Liver (tissue), 9 donors: ENCODE data around the gene MRC2. TPM values are rescaled to one million over a fixed set of nuclear protein-coding genes. Genes with fewer than 3 reads are reported as not detected.

ENCODE experiments used
- DNase-seq: peaks from one replicate; pipeline ENCODE4 v3.0.0-alpha.2; 2017; ENCODE audit warnings: low spot score
- H3K27ac ChIP-seq, 2 donors: one replicate each; pipeline ENCODE4 v1.7.0; 2013; ENCODE audit warnings: inconsistent platforms in 2 of 2, low read length in 2 of 2, control low read depth in 1 of 2, low read depth in 1 of 2, mild to moderate bottlenecking in 1 of 2
- H3K27me3 ChIP-seq, 4 donors: one replicate each; pipeline versions ENCODE4 v1.6.1 to v1.7.0; 2013; ENCODE audit warnings: low read length in 3 of 4, inconsistent platforms in 1 of 4, mild to moderate bottlenecking in 1 of 4, moderate library complexity in 1 of 4; ENCODE audit not compliant: control insufficient read depth in 4 of 4, insufficient read depth in 4 of 4
- H3K36me3 ChIP-seq, 4 donors: one replicate each; pipeline versions ENCODE4 v1.6.1 to v1.7.0; 2013; ENCODE audit warnings: low read length in 3 of 4, mild to moderate bottlenecking in 3 of 4, low read depth in 1 of 4, moderate library complexity in 1 of 4; ENCODE audit not compliant: control insufficient read depth in 4 of 4, insufficient read depth in 3 of 4
- H3K4me1 ChIP-seq, 4 donors: one replicate each; pipeline versions ENCODE4 v1.6.1 to v1.7.0; 2013; ENCODE audit warnings: low read length in 3 of 4, mild to moderate bottlenecking in 3 of 4, moderate library complexity in 1 of 4; ENCODE audit not compliant: control insufficient read depth in 4 of 4, insufficient read depth in 4 of 4
- H3K4me3 ChIP-seq, 3 donors: one replicate each; pipeline versions ENCODE4 v1.6.1 to v1.7.0; 2013; ENCODE audit warnings: low read length in 3 of 3, control low read depth in 1 of 3, low read depth in 1 of 3, mild to moderate bottlenecking in 1 of 3
- H3K9ac ChIP-seq, 2 donors: one replicate each; pipeline ENCODE4 v1.7.0; 2013; ENCODE audit warnings: low read length in 2 of 2, mild to moderate bottlenecking in 2 of 2, moderate library complexity in 2 of 2, control low read depth in 1 of 2, low read depth in 1 of 2
- H3K9me3 ChIP-seq, 4 donors: one replicate each; pipeline versions ENCODE4 v1.6.1 to v1.7.0; 2013; ENCODE audit warnings: low read length in 3 of 4; ENCODE audit not compliant: control insufficient read depth in 4 of 4
- EGR1 ChIP-seq, 2 donors: IDR thresholded peaks; 2 replicates each; pipeline ENCODE4 v1.6.1; 2016 to 2018; ENCODE audit warnings: antibody characterized with exemption in 2 of 2, low read depth in 2 of 2
- FOXA1 ChIP-seq: IDR thresholded peaks from 2 replicates; pipeline ENCODE4 v1.6.1; 2016; ENCODE audit warnings: antibody characterized with exemption
- FOXA2 ChIP-seq: IDR thresholded peaks from 2 replicates; pipeline ENCODE4 v1.6.1; 2016; ENCODE audit warnings: antibody characterized with exemption
- GABPA ChIP-seq, 2 donors: IDR thresholded peaks in 1 of 2; conservative IDR thresholded peaks in 1 of 2; 2 replicates each; pipeline ENCODE4 v1.6.1; 2016; ENCODE audit warnings: antibody characterized with exemption in 2 of 2, mild to moderate bottlenecking in 1 of 2, moderate library complexity in 1 of 2
- HNF4A ChIP-seq, 2 donors: conservative IDR thresholded peaks; 2 replicates each; pipeline ENCODE4 v1.6.1; 2016; ENCODE audit warnings: antibody characterized with exemption in 2 of 2, mild to moderate bottlenecking in 2 of 2
- HNF4G ChIP-seq: IDR thresholded peaks from 2 replicates; pipeline ENCODE4 v1.6.1; 2016; ENCODE audit warnings: antibody characterized with exemption
- JUND ChIP-seq, 2 donors: IDR thresholded peaks; 2 replicates each; pipeline ENCODE4 v1.6.1; 2016; ENCODE audit warnings: antibody characterized with exemption in 2 of 2
- NR2F2 ChIP-seq: IDR thresholded peaks from 2 replicates; pipeline ENCODE4 v1.6.1; 2016; ENCODE audit warnings: antibody characterized with exemption
- RAD21 ChIP-seq, 2 donors: IDR thresholded peaks; 2 replicates each; pipeline ENCODE4 v1.6.1; 2016; ENCODE audit warnings: antibody characterized with exemption in 2 of 2, mild to moderate bottlenecking in 2 of 2
- RXRA ChIP-seq, 2 donors: IDR thresholded peaks; 2 replicates each; pipeline ENCODE4 v1.6.1; 2017 to 2018; ENCODE audit warnings: antibody characterized with exemption in 2 of 2, mild to moderate bottlenecking in 1 of 2
- SP1 ChIP-seq: IDR thresholded peaks from 2 replicates; pipeline ENCODE4 v1.6.1; 2018; ENCODE audit warnings: antibody characterized with exemption, mild to moderate bottlenecking
- TAF1 ChIP-seq: conservative IDR thresholded peaks from 2 replicates; pipeline ENCODE4 v1.6.1; 2016; ENCODE audit warnings: antibody characterized with exemption, mild to moderate bottlenecking
- YY1 ChIP-seq: IDR thresholded peaks from 2 replicates; pipeline ENCODE4 v1.6.1; 2016; ENCODE audit warnings: antibody characterized with exemption, mild to moderate bottlenecking
- WGBS: extraction: QIAGEN DNeasy Blood & Tissue Kit; methylation state at CpG from one replicate; pipeline ENCODE4 v1.1.7; 2013; 5-methylcytosine and 5-hydroxymethylcytosine counted together
- polyA plus RNA-seq, 2 donors: library from polyadenylated mRNA; stranded (reverse) in 1 of 2; unstranded in 1 of 2; fragments of 200-250 nt in 1 of 2; fragments of >200 nt in 1 of 2; fragmentation: Nextera tagmentation in 1 of 2; extraction: Ambion mirVana in 1 of 2; gene quantifications; one replicate each; pipeline versions ENCODE4 v1.2.1 to v1.2.3, GENCODE V29; 2013 to 2015
- total RNA-seq, 2 donors: library from RNA; depleted of rRNA; stranded (reverse); fragments of >200 nt; gene quantifications; one replicate each; pipeline ENCODE4 v1.2.3, GENCODE V29; 2014
- TF ChIP-seq, protein P1 (sequence below): IDR thresholded peaks from 2 replicates; pipeline ENCODE4 v1.6.1; 2016; ENCODE audit warnings: antibody characterized with exemption
- TF ChIP-seq, protein P2 (sequence below): IDR thresholded peaks from 2 replicates; pipeline ENCODE4 v1.6.1; 2016; ENCODE audit warnings: antibody characterized with exemption
- TF ChIP-seq, protein P3 (sequence below): IDR thresholded peaks from 2 replicates; pipeline ENCODE4 v1.6.1; 2016; ENCODE audit warnings: antibody characterized with exemption
- TF ChIP-seq, protein P4 (sequence below): IDR thresholded peaks from 2 replicates; pipeline ENCODE4 v1.6.1; 2016; ENCODE audit warnings: antibody characterized with exemption, mild to moderate bottlenecking
- donor health status: healthy.
- donor health status: healthy.
- donor health status: healthy.
- donor health status: healthy.
- donor health status: healthy.

MRC2 gene
- total and polyA plus RNA-seq, 4 donors = 0.49 to 81.1 (median 2.8) TPM

DNA sequence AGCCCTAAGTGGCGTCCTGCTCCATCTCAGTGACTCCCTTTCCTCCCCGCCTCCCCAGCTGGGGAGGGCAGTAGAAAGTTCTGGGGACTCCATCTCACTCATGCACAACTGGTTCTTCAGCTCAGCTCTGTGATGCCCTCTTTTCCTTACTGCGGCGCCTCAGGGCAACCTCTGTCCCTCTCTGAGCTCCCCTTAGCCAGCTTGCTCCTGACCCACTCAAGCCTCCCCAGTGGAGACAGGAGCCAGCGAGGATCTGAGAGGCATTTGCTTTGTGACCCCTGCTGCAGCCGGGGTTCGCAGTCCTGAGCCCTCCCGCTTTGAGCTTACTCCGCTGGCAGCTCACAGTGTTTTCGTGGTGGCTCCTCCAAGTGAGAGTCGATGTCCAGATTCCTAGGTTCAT, 6.2 kb upstream of the MRC2 start:
- Histone ChIP-seq H3K9me3 (no peaks in the 10 kb centered on the region), H3K27ac (no peak overlapping the region), H3K27me3 (no peaks in the 10 kb centered on the region), H3K4me1 (peaks cover 0 to 2% (median 0%) of the 10 kb centered on the region in 4 donors), H3K36me3 (peaks cover 0 to 1% (median 0%) of the 10 kb centered on the region in 4 donors), H3K9ac (no peak overlapping the region), H3K4me3 (no peak overlapping the region)
- 89% methylated on average over 11 of the region's 11 CpGs for WGBS
- TF ChIP-seq, protein P1, sequence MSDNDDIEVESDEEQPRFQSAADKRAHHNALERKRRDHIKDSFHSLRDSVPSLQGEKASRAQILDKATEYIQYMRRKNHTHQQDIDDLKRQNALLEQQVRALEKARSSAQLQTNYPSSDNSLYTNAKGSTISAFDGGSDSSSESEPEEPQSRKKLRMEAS = no peak
- no peak for TF ChIP-seq HNF4A (conservative IDR thresholded peaks at IDR 0.05)
- TF ChIP-seq, protein P2, sequence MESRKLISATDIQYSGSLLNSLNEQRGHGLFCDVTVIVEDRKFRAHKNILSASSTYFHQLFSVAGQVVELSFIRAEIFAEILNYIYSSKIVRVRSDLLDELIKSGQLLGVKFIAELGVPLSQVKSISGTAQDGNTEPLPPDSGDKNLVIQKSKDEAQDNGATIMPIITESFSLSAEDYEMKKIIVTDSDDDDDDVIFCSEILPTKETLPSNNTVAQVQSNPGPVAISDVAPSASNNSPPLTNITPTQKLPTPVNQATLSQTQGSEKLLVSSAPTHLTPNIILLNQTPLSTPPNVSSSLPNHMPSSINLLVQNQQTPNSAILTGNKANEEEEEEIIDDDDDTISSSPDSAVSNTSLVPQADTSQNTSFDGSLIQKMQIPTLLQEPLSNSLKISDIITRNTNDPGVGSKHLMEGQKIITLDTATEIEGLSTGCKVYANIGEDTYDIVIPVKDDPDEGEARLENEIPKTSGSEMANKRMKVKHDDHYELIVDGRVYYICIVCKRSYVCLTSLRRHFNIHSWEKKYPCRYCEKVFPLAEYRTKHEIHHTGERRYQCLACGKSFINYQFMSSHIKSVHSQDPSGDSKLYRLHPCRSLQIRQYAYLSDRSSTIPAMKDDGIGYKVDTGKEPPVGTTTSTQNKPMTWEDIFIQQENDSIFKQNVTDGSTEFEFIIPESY = no peak
- TF ChIP-seq HNF4G = no peak
- no peak for TF ChIP-seq NR2F2
- no peak for TF ChIP-seq FOXA2
- TF ChIP-seq RXRA (IDR thresholded peaks at IDR 0.05) = no peak
- TF ChIP-seq YY1 = no peak
- no peak for TF ChIP-seq SP1
- TF ChIP-seq JUND (IDR thresholded peaks at IDR 0.05) = no peak
- TF ChIP-seq EGR1 (IDR thresholded peaks at IDR 0.05; ENCODE audit: low read depth in 2 of 2) = no peak
- TF ChIP-seq GABPA (IDR thresholded peaks at IDR 0.05 in 1 of 2, conservative IDR thresholded peaks at IDR 0.05 in 1 of 2) = no peak
- TF ChIP-seq RAD21 (IDR thresholded peaks at IDR 0.05) = no peak
- TF ChIP-seq TAF1 = no peak
- no peak for DNase-seq

DNA sequence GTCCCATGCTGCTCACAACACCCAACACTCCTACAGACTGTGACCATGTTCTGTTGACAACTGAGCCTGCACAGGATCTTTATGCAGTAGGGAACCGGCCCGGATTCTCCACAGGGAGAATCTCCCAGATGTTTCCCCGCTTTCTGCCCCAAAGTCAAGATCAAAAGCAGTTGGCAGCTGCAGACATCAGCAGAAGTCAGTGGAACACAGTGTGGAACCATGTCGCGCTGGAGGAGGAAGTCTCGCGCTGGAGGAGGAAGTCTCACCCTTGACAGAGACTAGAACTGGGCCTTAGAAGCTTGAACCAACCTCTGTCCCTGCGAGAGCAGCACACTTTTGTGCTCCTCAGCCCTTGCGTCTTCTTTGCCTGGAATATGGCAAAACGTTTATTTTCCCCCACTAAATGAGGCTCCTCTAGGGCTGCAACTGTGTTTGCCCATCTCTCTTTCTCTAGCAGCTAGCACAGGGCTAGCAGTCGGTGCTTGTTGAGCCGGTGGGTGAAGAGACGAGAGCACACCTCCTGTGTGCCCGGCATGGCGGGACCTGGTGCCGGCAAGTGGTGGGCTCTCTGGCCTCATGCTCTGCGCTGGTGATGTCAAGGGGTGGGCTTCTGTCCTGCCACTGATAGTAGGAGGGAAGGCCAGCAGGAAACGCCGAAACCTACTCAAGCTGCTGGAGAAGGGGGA, 2.1 kb upstream of the MRC2 start:
- no peak for DNase-seq
- peaks cover 0 to 4% (median 0%) of the 10 kb centered on the region in 4 donors for H3K27me3 ChIP-seq
- H3K4me3 ChIP-seq = no peak overlapping the region
- H3K9ac ChIP-seq = no peak overlapping the region
- no peak overlapping the region for H3K27ac ChIP-seq
- H3K9me3 ChIP-seq = no peaks in the 10 kb centered on the region
- no peaks in the 10 kb centered on the region for H3K36me3 ChIP-seq
- peaks cover 6 to 21% (median 9%) of the 10 kb centered on the region in 4 donors for H3K4me1 ChIP-seq
- whole genome bisulfite sequencing = 84% methylated on average over 19 of the region's 19 CpGs
- TF ChIP-seq HNF4G = no peak
- TF ChIP-seq RAD21 (IDR thresholded peaks at IDR 0.05) = no peak
- no peak for TF ChIP-seq HNF4A (conservative IDR thresholded peaks at IDR 0.05)
- no peak for TF ChIP-seq NR2F2
- TF ChIP-seq EGR1 (IDR thresholded peaks at IDR 0.05; ENCODE audit: low read depth in 2 of 2) = no peak
- TF ChIP-seq, protein P2 = no peak
- TF ChIP-seq, protein P3, sequence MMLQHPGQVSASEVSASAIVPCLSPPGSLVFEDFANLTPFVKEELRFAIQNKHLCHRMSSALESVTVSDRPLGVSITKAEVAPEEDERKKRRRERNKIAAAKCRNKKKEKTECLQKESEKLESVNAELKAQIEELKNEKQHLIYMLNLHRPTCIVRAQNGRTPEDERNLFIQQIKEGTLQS = no peak
- TF ChIP-seq, protein P4, sequence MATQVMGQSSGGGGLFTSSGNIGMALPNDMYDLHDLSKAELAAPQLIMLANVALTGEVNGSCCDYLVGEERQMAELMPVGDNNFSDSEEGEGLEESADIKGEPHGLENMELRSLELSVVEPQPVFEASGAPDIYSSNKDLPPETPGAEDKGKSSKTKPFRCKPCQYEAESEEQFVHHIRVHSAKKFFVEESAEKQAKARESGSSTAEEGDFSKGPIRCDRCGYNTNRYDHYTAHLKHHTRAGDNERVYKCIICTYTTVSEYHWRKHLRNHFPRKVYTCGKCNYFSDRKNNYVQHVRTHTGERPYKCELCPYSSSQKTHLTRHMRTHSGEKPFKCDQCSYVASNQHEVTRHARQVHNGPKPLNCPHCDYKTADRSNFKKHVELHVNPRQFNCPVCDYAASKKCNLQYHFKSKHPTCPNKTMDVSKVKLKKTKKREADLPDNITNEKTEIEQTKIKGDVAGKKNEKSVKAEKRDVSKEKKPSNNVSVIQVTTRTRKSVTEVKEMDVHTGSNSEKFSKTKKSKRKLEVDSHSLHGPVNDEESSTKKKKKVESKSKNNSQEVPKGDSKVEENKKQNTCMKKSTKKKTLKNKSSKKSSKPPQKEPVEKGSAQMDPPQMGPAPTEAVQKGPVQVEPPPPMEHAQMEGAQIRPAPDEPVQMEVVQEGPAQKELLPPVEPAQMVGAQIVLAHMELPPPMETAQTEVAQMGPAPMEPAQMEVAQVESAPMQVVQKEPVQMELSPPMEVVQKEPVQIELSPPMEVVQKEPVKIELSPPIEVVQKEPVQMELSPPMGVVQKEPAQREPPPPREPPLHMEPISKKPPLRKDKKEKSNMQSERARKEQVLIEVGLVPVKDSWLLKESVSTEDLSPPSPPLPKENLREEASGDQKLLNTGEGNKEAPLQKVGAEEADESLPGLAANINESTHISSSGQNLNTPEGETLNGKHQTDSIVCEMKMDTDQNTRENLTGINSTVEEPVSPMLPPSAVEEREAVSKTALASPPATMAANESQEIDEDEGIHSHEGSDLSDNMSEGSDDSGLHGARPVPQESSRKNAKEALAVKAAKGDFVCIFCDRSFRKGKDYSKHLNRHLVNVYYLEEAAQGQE = no peak
- TF ChIP-seq GABPA (IDR thresholded peaks at IDR 0.05 in 1 of 2, conservative IDR thresholded peaks at IDR 0.05 in 1 of 2) = no peak
- no peak for TF ChIP-seq JUND (IDR thresholded peaks at IDR 0.05)
- no peak for TF ChIP-seq TAF1
- TF ChIP-seq SP1 = no peak
- TF ChIP-seq FOXA1 = no peak
- TF ChIP-seq RXRA (IDR thresholded peaks at IDR 0.05) = no peak
